HG02981 (cell line): ENCODE results near the gene ABCF2.

Experiments used
- ATAC-seq: cut with Tn5 transposase; IDR thresholded peaks from one replicate; pipeline ENCODE4 v1.9.1; 2021; ENCODE audit warnings: mild to moderate bottlenecking, moderate library complexity; ENCODE audit not compliant: unreplicated experiment

ABCF2 gene

GRCh38 chr7:151175047-151175792 is 51.8 kb downstream of the ABCF2 start:
- no peak for ATAC-seq

GRCh38 chr7:151174246-151175046 is 52.6 kb downstream of the ABCF2 start:
- no peak for ATAC-seq

GRCh38 chr7:151173386-151174245 is 53.4 kb downstream of the ABCF2 start:
- ATAC-seq = no peak

GRCh38 chr7:151172273-151173141 is 54.5 kb downstream of the ABCF2 start:
- ATAC-seq = peak; percentile 70

GRCh38 chr7:151168787-151169162 is 58.2 kb downstream of the ABCF2 start:
- no peak for ATAC-seq

GRCh38 chr7:151168003-151168786 is 58.8 kb downstream of the ABCF2 start:
- ATAC-seq = peak; percentile 66

GRCh38 chr7:151167197-151167961 is 59.6 kb downstream of the ABCF2 start, which contains the start of gene GBX1:
Gene GBX1, minus strand, starts transcription at chr7:151167694. Its CDS starts 146 bp downstream, at chr7:151167548.
- ATAC-seq = no peak

GRCh38 chr7:151166629-151167196 is 60.3 kb downstream of the ABCF2 start:
- no peak for ATAC-seq
